Measurements from ENCODE around the gene ZSWIM7. TPM values are rescaled to one million over a fixed set of nuclear protein-coding genes. Genes with fewer than 3 reads are reported as not detected.

Gene ZSWIM7
- total and polyA plus RNA-seq, 2 of the 4 experiments (the other 2 are of a cell fraction): 6.8 to 12.1 TPM

DNA sequence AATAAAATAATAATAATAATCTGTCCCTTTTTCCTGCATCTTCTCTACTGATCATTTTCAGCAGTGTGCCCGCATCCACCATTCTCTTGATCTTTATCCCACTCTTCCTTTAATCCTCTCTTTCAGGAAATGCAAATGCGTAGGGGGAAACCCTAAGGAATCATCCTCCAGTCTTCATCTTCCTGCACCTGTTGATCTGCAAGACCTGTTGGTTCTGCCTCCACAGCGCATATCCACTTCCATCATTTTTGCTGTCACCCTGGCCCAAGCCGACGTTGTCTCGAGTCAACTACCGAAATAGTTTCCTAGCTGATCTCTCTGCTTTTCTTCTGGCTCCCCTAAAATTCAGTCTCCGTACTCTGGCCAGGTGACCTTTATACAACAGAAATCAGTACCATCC lies 30.0 kb downstream of the ZSWIM7 start:
- no peak overlapping the region for H2BK15ac ChIP-seq (ENCODE audit: low read depth, low read length)
- H3K9me3 ChIP-seq (ENCODE audit: control insufficient read depth, insufficient read depth, low read length): no peaks in the 10 kb centered on the region
- no peak overlapping the region for H3K9ac ChIP-seq (ENCODE audit: low read depth, low read length)
- H3K4me2 ChIP-seq (ENCODE audit: low read depth, low read length): no peak overlapping the region
- no peak overlapping the region for H3K4ac ChIP-seq (ENCODE audit: low read depth, low read length)
- H2BK120ac ChIP-seq (ENCODE audit: low read depth, low read length): no peak overlapping the region
- intact Hi-C loops (cut with micrococcal nuclease) (no loop called here), in situ Hi-C loops (cut with MboI; ENCODE audit: low sequenced_read_pairs) (loop anchor here (25.0 kb wide), 1 partner anchor 707 kb away; the partner anchor contains the start of gene PMP22), dilution Hi-C loops (cut with HindIII; ENCODE audit: low sequenced_read_pairs, unreplicated experiment) (no loop called here)
- peaks cover 31% of the 10 kb centered on the region for H3K9me1 ChIP-seq (ENCODE audit: insufficient read depth, low read length)
- H3K27me3 ChIP-seq (ENCODE audit: control insufficient read depth, insufficient read depth, low read length): no peaks in the 10 kb centered on the region
- no peak overlapping the region for H3K56ac ChIP-seq (ENCODE audit: extremely low read depth, insufficient read depth, low read length)
- POLR2A ChIA-PET (ENCODE audit: unreplicated experiment): no interaction called here
- no peak overlapping the region for H3K18ac ChIP-seq (ENCODE audit: low read depth, low read length)
- no peak overlapping the region for H2BK20ac ChIP-seq (ENCODE audit: low read depth, low read length)
- H2AK5ac ChIP-seq (ENCODE audit: low read depth, low read length): no peak overlapping the region
- no peak overlapping the region for H3K27ac ChIP-seq (ENCODE audit: insufficient read depth, low read length)
- H2BK5ac ChIP-seq (ENCODE audit: low read depth, low read length, poor library complexity, severe bottlenecking): no peak overlapping the region
- no TSS peak for BruUV-seq (replicated peaks)
- DNase-seq: no peak
- no peak overlapping the region for H2AFZ ChIP-seq (replicated peaks; ENCODE audit: low read length, poor library complexity)
- no peaks in the 10 kb centered on the region for H4K20me1 ChIP-seq (ENCODE audit: insufficient read depth, low read length)
- 0 out of 2 replicates have a peak, but pooled peaks cover 1% of the 10 kb centered on the region for H3K36me3 ChIP-seq (ENCODE audit: control insufficient read depth, insufficient read depth, low read length)
- H4K5ac ChIP-seq (ENCODE audit: low read depth, low read length): no peak overlapping the region
- no peak overlapping the region for H3K23ac ChIP-seq (ENCODE audit: low read depth, low read length)
- TF ChIP-seq MAZ (IDR thresholded peaks at IDR 0.05; ENCODE audit: borderline replicate concordance, low read depth, low read length) (no peak), BHLHE40 (IDR thresholded peaks at IDR 0.05; ENCODE audit: low read depth, low read length) (no peak), MAFK (IDR thresholded peaks at IDR 0.05; ENCODE audit: low read depth, low read length) (no peak), RCOR1 (IDR thresholded peaks at IDR 0.05; ENCODE audit: insufficient replicate concordance, low read length) (no peak), CEBPB (IDR thresholded peaks at IDR 0.05; ENCODE audit: low read depth, low read length) (no peak), SMC3 (IDR thresholded peaks at IDR 0.05; ENCODE audit: low read depth, low read length) (no peak)
- TF ChIP-seq, protein P1, sequence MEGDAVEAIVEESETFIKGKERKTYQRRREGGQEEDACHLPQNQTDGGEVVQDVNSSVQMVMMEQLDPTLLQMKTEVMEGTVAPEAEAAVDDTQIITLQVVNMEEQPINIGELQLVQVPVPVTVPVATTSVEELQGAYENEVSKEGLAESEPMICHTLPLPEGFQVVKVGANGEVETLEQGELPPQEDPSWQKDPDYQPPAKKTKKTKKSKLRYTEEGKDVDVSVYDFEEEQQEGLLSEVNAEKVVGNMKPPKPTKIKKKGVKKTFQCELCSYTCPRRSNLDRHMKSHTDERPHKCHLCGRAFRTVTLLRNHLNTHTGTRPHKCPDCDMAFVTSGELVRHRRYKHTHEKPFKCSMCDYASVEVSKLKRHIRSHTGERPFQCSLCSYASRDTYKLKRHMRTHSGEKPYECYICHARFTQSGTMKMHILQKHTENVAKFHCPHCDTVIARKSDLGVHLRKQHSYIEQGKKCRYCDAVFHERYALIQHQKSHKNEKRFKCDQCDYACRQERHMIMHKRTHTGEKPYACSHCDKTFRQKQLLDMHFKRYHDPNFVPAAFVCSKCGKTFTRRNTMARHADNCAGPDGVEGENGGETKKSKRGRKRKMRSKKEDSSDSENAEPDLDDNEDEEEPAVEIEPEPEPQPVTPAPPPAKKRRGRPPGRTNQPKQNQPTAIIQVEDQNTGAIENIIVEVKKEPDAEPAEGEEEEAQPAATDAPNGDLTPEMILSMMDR (conservative IDR thresholded peaks at IDR 0.05; ENCODE audit: low read depth, low read length): no peak
- peaks cover 31 to 41% of the 10 kb centered on the region in 2 experiments for H3K79me1 ChIP-seq (ENCODE audit: low read depth in 1 of 2, low read length in 2 of 2)
- no peak overlapping the region for H4K91ac ChIP-seq (ENCODE audit: insufficient read depth, low read depth, low read length)
- no peak overlapping the region for H3K14ac ChIP-seq (replicated peaks; ENCODE audit: low read depth, low read length)
- CTCF ChIA-PET: no interaction called here
- H2AK9ac ChIP-seq (replicated peaks; ENCODE audit: low read depth, low read length, poor library complexity): no peak overlapping the region
- no peak overlapping the region for H3K4me3 ChIP-seq (ENCODE audit: insufficient read depth, low read depth, low read length)
- 97% methylated on average over 7 of the region's 8 CpGs; no CpG with 5 or more reads in 1 of the 2 experiments for WGBS, 2 experiments (ENCODE audit: extremely low coverage in 2 of 2, insufficient read length in 1 of 2)
- no peak for ATAC-seq (ENCODE audit: low read depth)
- H3K4me1 ChIP-seq (ENCODE audit: control insufficient read depth, insufficient read depth, low read length): peaks cover 15% of the 10 kb centered on the region
- no peak overlapping the region for H4K8ac ChIP-seq (ENCODE audit: low read depth in 2 of 2, low read length in 2 of 2)

All from IMR-90 (cell line).